NCI-H187 (cell line): Measurements from ENCODE around the gene TRAPPC14.
"Not testable (repeated sequence)": the region's sequence is repeated elsewhere in the genome, so short reads cannot be mapped to it uniquely, and the experiment has no call there.

Experiments used
- DNase-seq, 2 experiments: peaks; one replicate each; lab custom pipeline; 2025; lab: John Stamatoyannopoulos, UW

Gene TRAPPC14

DNA sequence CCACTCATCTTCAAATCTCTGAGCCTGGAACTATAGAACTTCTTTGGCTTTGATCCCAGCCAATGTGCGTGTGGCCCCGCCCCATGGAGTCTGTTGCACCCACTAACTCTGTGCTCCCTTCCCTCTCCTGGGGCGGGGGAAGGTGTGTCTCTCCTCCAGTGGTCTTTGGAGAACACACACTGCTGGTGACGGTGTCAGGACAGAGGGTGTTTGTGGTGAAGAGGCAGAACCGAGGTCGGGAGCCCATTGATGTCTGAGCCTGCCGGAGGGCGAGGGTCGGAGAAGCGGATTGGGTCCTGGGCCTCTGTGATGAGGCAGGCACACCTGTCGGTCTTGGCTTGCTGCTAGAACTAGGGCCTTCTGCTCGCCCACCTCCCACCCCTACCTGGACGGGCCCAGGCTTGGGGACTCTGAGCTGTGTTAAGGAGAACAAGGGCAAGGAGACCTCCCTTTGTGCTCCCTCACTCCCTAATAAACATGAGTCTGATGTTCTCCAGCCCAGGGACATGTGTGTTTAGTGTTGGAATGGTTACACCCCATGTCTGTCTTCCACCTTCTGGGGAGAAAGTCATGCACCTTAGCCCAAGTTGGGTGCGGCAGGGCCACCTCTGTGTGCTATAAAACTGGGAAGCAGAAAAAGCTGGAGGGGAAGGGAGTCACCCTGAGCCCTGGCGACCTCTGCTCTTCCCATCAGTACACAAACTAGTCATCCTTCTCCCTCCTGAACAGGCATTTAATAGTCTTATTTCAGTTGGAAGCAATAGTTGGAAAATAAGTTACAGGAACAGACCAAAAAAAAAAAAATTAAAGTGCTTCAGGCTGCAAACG, 4.6 kb downstream of the TRAPPC14 start:
- DNase-seq: no peak

DNA sequence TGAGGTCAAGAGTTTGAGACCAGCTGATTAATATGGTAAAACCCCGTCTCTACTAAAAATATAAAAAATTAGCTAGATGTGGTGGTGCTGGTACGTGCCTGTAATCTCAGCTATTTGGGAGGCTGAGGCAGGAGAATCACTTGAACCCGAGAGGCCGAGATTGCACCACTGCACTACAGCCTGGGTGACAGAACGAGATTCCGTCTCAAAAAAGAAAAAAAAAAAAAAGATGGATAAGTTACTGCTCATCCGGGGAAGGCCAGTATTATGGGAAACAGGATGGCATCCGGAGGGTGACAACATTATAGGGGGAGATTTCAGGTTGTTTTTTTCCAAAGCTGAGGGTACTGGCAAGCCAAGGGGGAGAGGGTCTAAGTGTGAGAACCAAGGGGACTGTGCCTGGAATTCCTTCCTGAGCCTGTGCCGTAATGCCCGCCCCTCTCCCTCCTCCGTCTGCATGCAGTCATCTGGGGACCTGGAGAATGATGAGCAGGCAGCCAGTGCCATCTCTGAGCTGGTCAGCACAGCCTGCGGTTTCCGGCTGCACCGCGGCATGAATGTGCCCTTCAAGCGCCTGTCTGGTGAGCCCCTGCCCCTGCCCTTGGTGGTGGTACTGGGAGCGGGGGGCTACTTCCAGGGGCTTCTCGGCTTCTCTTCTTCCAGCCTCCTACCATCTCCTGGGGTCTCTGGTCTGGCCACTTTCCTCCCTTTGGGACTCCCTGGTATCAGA, 5.4 kb downstream of the TRAPPC14 start:
- no peak for DNase-seq

GRCh38 chr7:100152404-100152803, 6.1 kb downstream of the TRAPPC14 start:
- no peak for DNase-seq

DNA sequence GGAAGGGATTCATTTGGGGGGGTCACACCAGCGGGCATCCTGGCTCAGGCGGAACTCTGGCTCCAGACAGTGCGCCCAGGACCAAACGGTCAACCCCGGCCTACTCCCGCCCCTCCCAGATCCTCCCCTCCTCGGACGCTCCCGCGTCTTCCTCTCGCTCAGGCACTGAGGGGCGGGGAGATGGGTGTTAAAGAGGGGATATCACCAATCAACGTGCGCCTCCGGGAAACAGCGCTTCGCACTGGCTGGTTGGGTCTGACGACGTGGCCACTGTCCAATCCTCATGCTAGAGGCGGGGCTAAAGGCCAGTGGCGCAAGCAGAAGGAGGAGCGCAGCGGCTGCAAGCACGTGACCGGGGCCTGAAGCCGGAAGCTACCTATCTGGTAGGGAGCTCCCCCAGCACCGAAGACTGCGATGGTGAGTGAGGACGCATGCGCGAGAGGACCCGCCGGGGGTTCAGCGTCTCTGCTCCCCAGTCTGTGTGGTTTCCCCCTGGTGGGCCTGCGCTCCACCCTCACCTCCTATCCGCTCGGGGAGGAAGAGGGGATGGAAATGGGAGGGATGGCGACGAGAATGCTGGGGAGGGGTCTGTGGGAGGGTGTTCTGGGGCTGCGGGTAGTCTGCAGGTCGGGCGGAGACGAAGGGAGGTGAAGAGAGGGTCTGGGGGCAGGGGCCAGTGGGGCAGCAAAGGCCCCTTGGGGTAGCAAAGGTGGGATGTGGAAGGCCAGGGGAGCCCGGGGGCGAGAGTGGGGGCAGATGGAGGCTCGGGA, 9.8 kb downstream of the TRAPPC14 start, which contains the start of gene LAMTOR4:
Gene LAMTOR4, plus strand, starts transcription at position 360 of the 770 bp plus-strand sequence. Its CDS starts 55 bp downstream, at position 415.
- DNase-seq: peak; percentile 96 to 97

DNA sequence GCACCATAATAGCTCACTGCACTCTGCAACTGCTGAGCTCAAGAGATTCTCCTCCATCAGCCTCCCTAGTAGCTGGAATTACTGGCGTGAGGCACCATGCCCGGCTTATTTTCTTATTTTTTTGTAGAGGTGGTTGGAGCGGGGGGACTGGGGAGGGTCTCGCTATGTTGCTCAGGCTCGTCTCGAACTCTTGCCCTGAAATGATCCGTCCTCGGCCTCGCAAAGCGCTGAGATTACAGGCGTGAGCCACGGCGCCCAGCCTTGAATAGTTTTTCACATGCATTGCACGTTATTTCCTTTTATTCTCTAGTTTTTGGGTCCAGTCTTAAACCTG, 10.3 kb downstream of the TRAPPC14 start:
- no peak for DNase-seq

GRCh38 chr7:100147278-100147677, 11.2 kb downstream of the TRAPPC14 start:
- no peak for DNase-seq

DNA sequence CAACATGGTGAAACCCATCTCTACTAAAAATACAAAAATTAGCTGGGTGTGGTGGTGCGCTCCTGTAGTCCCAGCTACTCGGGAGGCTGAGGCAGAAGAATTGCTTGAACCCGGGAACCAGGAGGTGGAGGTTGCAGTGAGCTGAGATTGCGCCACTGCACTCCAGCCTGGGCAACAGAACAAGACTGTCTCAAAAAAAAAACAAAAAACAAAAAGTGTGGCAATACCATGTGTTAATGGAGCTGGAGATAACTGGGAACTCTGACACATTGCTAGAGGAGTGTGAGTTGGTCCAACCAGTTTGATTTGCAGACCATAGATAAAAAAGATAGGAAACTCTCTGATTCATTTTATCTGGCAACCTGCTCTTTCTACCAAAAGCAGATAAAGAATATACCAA, 12.2 kb downstream of the TRAPPC14 start:
- DNase-seq: not testable (repeated sequence)

GRCh38 chr7:100142461-100142860, 16.1 kb downstream of the TRAPPC14 start:
- no peak for DNase-seq

GRCh38 chr7:100141555-100141949, 17.0 kb downstream of the TRAPPC14 start:
- no peak for DNase-seq

GRCh38 chr7:100137851-100138760, 20.4 kb downstream of the TRAPPC14 start:
- no peak for DNase-seq

DNA sequence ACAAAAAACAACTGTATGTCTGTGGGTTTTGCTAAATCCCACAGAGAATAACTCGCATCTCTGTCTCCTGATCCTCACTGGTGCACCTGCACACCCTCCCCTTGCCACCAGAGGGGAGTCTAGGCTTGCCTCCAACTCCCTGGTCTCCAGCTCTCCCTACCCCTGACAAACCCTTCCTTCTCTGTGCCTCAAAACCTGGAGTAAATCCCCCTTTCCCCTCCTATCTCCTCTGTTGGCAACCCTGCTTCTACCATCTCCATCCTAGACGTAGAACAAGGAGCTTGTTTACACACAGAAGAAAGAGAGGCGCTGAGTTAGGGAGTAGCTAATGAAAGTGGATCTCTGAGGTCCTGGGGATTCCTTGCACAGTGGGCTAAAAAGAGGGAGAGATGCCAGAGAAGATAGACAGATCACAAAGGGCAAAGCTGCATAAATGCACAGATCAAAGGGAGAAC, 25.8 kb downstream of the TRAPPC14 start:
- peak; percentile 16 to 41 for DNase-seq

DNA sequence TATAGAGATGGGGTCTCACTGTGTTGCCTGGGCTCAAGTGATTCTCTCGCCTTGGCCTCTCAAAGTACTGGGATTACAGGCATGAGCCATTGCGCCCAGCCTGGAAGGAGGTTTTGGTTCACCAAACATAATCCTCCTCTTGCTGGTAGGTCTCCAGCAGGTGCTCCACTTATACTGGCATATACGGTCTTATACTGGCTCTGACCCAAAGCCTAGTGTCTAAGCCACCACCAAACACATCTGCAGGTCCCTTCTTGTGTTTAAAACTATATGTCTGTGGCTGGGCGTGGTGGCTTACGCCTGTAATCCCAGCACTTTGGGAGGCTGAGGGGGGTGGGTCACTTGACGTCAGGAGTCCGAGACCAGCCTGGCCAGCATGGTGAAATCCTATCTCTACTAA, 26.4 kb downstream of the TRAPPC14 start:
- DNase-seq: no peak

- peak; percentile 53 to 58 for DNase-seq
Observed at GRCh38 chr7:100130608-100131453, 27.7 kb downstream of the TRAPPC14 start.

GRCh38 chr7:100130220-100130607, 28.3 kb downstream of the TRAPPC14 start:
- not testable (repeated sequence) for DNase-seq

DNA sequence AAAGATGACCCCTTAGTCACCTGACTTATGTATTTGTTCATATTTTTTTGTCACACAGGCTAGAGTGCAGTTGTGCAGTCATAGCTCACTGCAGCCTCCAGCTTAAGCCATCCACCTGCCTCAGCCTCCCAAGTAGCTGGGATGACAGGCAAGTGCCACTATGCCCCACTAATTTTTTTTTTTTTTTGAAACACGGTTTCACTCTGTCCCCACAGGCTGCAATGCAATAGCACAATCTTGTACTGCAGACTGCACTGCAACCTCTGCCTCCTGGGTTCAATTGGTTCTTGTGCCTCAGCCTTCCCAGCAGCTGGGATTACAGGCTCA, 29.9 kb downstream of the TRAPPC14 start:
- no peak for DNase-seq

DNA sequence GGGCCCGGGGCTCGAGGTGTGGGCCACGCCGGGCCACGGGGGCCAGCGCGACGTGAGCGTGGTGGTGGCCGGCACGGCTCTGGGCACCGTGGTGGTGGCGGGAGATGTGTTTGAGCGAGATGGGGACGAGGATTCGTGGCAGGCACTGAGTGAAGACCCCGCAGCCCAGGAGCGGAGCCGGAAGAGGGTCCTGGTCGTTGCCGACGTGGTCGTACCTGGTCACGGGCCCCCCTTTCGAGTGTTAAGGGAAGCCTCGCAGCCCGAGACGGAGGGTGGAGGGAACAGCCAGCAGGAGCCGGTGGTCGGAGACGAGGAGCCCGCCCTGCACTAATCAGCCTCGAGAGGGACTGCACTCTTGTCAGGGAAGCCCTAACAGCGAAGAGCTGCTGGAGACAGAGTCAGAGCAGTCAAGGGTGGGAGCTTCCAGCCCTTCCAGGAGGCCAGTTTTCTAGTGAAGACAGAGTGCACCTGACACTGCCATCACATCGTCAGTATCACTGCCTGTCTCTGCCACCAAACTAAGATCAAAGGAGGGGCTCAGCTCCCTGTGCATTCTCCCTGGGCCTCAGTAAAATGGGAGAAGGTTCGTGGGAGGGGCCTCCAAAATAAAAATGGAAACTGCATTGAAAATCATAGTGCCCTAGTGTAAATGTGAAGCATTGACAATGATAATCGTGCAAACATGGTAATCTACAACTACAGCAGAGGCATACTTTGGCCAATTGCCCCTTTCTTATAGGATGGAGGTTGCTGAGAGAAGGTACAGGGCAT, 30.5 kb downstream of the TRAPPC14 start:
- no peak for DNase-seq

- peak; percentile 93 to 94 for DNase-seq
Observed at GRCh38 chr7:100126931-100127865, 31.3 kb downstream of the TRAPPC14 start, which contains the start of gene MBLAC1. MBLAC1 (plus strand) TSS chr7:100126967; CDS start chr7:100127396, 429 bp downstream.

DNA sequence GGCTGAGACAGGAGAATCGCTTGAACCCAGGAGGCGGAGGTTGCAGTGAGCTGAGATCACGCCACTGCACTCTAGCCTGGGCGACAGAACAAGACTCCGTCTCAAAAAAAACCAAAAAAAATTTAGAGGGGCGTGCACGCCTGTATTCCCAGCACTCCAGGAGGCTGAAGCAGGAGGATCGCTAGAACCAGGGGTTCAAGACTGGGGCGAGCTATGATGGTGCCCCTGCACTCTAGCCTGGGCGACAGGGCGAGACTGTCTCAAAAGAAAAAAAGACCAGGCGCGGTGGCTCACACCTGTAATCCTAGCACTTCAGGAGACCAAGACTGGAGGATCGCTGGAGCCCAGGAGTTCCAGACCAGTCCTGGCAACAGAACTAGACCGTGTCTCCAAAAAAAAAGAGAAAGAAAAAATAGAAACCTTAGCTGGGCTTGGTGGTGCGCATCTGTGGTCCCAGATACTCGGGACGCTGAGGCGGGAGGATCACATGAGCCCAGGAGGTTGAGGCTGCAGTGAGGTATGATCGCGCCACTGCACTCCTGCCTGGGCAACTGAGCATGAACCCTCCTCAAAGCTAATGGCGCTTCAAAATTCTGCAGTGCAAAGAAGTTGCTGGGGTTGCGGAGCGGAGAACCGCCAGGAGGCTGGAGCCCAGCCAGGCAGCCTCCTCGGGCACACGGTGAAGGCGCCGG, 32.1 kb downstream of the TRAPPC14 start:
- DNase-seq: no peak
